HL-60 (cell line): ENCODE results near the gene RAI14.

Experiments used
- DNase-seq, 2 experiments: peaks; one replicate each; pipeline ENCODE4 v3.0.0-alpha.2; 2010 to 2020; ENCODE audit warnings: low read depth in 1 of 2, low spot score in 1 of 2
- H3K27ac ChIP-seq: fragments of 250-450 bp; sonication (Bioruptor Pico); replicated peaks from 2 replicates; pipeline ENCODE4 v1.5.1; 2020; ENCODE audit warnings: mild to moderate bottlenecking, moderate library complexity
- H3K27me3 ChIP-seq: fragments of 250-450 bp; sonication (Bioruptor Pico); 2 replicates; pipeline ENCODE4 v1.5.1; 2021; ENCODE audit warnings: mild to moderate bottlenecking, moderate library complexity; ENCODE audit not compliant: insufficient read depth, poor library complexity, severe bottlenecking
- H3K4me3 ChIP-seq: replicated peaks from 2 replicates; pipeline ENCODE4 v1.5.1; 2011; ENCODE audit warnings: mild to moderate bottlenecking, control low read depth, low read length; ENCODE audit not compliant: insufficient read depth
- GABPA ChIP-seq: IDR thresholded peaks from 2 replicates; pipeline ENCODE4 v1.6.1; 2012; ENCODE audit warnings: low read depth
- POLR2AphosphoS5 ChIP-seq: IDR thresholded peaks from 2 replicates; pipeline ENCODE4 v1.6.1; 2012; ENCODE audit warnings: low read depth
- REST ChIP-seq: IDR thresholded peaks from 2 replicates; pipeline ENCODE4 v1.6.1; 2012; ENCODE audit warnings: low read depth; ENCODE audit not compliant: insufficient replicate concordance
- SPI1 ChIP-seq: IDR thresholded peaks from 2 replicates; pipeline ENCODE4 v1.6.1; 2012; ENCODE audit warnings: low read depth, mild to moderate bottlenecking, borderline replicate concordance
- TF ChIP-seq, protein P1 (sequence below): IDR thresholded peaks from one replicate; pipeline ENCODE4 v1.5.1; 2011; ENCODE audit warnings: low read length, control low read depth, inconsistent platforms; ENCODE audit not compliant: insufficient read depth

RAI14 gene

GRCh38 chr5:34652466-34652865, 3.7 kb upstream of the RAI14 start:
- TF ChIP-seq REST (no peak), POLR2AphosphoS5 (no peak), GABPA (no peak), SPI1 (no peak)
- TF ChIP-seq, protein P1, sequence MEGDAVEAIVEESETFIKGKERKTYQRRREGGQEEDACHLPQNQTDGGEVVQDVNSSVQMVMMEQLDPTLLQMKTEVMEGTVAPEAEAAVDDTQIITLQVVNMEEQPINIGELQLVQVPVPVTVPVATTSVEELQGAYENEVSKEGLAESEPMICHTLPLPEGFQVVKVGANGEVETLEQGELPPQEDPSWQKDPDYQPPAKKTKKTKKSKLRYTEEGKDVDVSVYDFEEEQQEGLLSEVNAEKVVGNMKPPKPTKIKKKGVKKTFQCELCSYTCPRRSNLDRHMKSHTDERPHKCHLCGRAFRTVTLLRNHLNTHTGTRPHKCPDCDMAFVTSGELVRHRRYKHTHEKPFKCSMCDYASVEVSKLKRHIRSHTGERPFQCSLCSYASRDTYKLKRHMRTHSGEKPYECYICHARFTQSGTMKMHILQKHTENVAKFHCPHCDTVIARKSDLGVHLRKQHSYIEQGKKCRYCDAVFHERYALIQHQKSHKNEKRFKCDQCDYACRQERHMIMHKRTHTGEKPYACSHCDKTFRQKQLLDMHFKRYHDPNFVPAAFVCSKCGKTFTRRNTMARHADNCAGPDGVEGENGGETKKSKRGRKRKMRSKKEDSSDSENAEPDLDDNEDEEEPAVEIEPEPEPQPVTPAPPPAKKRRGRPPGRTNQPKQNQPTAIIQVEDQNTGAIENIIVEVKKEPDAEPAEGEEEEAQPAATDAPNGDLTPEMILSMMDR, result no peak
- no peak overlapping the region for H3K4me3 ChIP-seq
- DNase-seq, result no peak
- H3K27ac ChIP-seq, result no peak overlapping the region
- peaks cover 34% of the 10 kb centered on the region for H3K27me3 ChIP-seq

- TF ChIP-seq REST (no peak), POLR2AphosphoS5 (no peak), GABPA (no peak), SPI1 (no peak)
- TF ChIP-seq, protein P1, result no peak
These were observed 3.2 kb upstream of the RAI14 start for GRCh38 chr5:34652914-34653313.

DNA sequence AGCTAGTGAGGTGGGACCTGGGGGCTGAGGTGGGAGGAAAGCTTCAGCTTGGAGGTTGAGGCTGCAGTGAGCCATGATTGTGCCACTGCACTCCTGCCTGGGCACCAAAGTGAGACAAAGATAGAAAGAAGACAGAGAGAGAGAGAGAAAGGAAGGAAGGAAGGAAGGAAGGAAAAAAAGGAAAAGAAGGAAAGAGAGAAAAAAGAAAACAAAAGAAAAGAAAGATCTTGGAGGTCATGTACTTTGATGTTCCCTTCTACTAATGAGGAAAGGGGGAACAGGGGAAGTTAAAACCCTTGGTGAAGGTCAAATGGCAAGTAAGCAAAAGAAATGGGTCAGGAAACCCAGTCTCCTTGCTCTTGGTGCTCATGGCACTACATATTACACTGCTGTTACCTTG, 2.4 kb upstream of the RAI14 start:
- peaks cover 42% of the 10 kb centered on the region for H3K27me3 ChIP-seq
- no peak for DNase-seq
- no peak overlapping the region for H3K27ac ChIP-seq
- no peak overlapping the region for H3K4me3 ChIP-seq
- TF ChIP-seq REST (no peak), GABPA (no peak), POLR2AphosphoS5 (no peak), SPI1 (no peak)
- TF ChIP-seq, protein P1, result no peak

More at GRCh38 chr5:34652914-34653313, 3.2 kb upstream of the RAI14 start:
- H3K27ac ChIP-seq, result no peak overlapping the region
- H3K27me3 ChIP-seq, result peaks cover 39% of the 10 kb centered on the region
- DNase-seq, result no peak
- no peak overlapping the region for H3K4me3 ChIP-seq
